ENCODE results near the gene GRK1. TPM values are rescaled to one million over a fixed set of nuclear protein-coding genes. Genes with fewer than 3 reads are reported as not detected.

GRK1 gene
- total RNA-seq, 4 donors from 2014 or later = 0.88 to 1.7 TPM; not detected in 2

DNA sequence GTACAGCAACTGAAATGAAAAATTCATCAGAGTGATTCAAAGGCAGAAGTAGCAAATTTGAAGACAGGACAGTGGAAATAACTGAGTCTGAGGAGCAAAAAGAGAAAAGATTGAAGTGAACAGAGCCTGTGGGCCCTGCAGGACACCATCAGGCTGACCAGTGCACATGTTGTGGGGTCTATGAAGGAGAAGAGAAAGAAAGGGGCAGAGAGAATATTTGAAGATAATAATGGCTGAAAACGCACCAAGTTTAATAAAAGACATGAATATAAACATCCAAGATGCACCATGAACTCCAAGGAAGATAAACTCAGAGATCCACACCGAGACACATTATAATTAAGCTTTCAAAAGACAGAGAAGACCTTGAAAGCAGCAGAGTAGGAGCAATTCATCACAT lies 24.5 kb upstream of the GRK1 start:
- Histone ChIP-seq H3K4me1 (peaks cover 0 to 10% (median 0%) of the 10 kb centered on the region in 4 donors), H3K27ac (no peak overlapping the region), H3K4me3 (no peak overlapping the region), H3K36me3 (peaks cover 0 to 37% (median 3%) of the 10 kb centered on the region in 3 donors), H3K9me3 (no peaks in the 10 kb centered on the region), H3K27me3 (no peaks in the 10 kb centered on the region)
- TF ChIP-seq, protein P1, sequence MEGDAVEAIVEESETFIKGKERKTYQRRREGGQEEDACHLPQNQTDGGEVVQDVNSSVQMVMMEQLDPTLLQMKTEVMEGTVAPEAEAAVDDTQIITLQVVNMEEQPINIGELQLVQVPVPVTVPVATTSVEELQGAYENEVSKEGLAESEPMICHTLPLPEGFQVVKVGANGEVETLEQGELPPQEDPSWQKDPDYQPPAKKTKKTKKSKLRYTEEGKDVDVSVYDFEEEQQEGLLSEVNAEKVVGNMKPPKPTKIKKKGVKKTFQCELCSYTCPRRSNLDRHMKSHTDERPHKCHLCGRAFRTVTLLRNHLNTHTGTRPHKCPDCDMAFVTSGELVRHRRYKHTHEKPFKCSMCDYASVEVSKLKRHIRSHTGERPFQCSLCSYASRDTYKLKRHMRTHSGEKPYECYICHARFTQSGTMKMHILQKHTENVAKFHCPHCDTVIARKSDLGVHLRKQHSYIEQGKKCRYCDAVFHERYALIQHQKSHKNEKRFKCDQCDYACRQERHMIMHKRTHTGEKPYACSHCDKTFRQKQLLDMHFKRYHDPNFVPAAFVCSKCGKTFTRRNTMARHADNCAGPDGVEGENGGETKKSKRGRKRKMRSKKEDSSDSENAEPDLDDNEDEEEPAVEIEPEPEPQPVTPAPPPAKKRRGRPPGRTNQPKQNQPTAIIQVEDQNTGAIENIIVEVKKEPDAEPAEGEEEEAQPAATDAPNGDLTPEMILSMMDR (IDR thresholded peaks at IDR 0.05) = no peak
- TF ChIP-seq POLR2A (IDR thresholded peaks at IDR 0.05) = no peak
- DNase-seq = no peak

DNA sequence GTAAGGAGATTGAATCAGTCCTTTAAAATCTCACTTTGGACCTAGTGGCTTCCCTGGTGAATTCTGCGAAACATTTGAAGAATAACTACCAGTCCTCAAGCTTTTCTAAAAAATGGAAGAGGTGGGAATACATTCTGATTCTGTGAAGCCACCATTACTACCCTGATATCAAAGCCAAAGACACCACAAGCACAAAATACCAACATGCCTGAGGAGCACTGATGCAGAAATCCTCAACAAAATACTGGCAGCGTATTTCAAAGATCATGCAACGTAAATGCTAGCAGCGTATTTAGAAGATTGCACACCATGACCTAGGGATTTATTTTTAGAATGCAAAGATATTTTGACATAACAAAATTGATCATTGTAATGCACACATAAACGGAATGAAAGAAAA lies 23.4 kb upstream of the GRK1 start:
- no peak for DNase-seq
- H3K27me3 ChIP-seq = no peaks in the 10 kb centered on the region
- no peak overlapping the region for H3K27ac ChIP-seq
- peaks cover 0 to 17% (median 0%) of the 10 kb centered on the region in 4 donors for H3K4me1 ChIP-seq
- no peaks in the 10 kb centered on the region for H3K9me3 ChIP-seq
- H3K4me3 ChIP-seq = no peak overlapping the region
- TF ChIP-seq, protein P1 (IDR thresholded peaks at IDR 0.05) = no peak
- no peak for TF ChIP-seq POLR2A (IDR thresholded peaks at IDR 0.05)
- H3K36me3 ChIP-seq = peaks cover 0 to 26% (median 3%) of the 10 kb centered on the region in 3 donors

DNA sequence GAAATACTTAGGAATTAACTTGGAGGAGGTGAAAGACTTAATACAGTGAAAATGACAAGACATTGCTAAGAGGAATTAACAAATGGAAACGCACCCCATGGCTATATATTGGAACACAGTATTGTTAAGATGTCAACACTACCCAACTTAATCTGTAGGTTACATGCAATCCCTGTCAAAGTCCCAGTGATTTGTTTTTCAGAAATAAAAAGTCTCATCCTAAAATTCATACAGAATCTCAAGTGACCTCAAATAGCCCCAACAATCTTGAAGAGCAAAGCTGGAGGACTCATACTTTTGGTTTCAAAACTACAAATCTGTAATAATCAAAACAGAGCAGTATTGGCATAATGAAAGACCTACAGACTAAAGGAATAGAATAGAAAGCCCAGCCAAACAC lies 22.2 kb upstream of the GRK1 start:
- Histone ChIP-seq H3K4me3 (no peak overlapping the region), H3K36me3 (peaks cover 0 to 16% (median 3%) of the 10 kb centered on the region in 3 donors), H3K9me3 (no peaks in the 10 kb centered on the region), H3K4me1 (peaks cover 0 to 17% (median 0%) of the 10 kb centered on the region in 4 donors), H3K27me3 (no peaks in the 10 kb centered on the region), H3K27ac (no peak overlapping the region)
- DNase-seq = no peak
- no peak for TF ChIP-seq POLR2A (IDR thresholded peaks at IDR 0.05)
- TF ChIP-seq, protein P1 (IDR thresholded peaks at IDR 0.05) = no peak

DNA sequence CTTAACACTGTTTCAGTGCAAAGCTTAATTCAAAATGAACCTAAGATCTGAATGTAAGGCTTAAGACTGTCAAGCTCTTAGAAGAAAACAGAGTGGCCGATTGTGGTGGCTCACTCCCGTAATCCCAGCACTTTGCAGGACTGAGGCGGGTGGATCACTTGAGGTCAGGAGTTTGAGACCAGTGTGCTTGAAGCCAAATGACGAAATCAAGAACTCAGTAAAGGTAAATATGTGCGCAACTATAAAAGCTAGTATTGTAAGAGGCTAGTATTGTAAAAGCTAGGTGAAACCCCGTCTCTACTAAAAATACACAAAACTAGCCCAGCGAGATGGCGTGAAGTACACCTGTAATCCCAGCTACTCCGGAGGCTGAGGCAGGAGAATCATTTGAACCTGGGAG lies 21.7 kb upstream of the GRK1 start:
- TF ChIP-seq, protein P1 (IDR thresholded peaks at IDR 0.05) = no peak
- TF ChIP-seq POLR2A (IDR thresholded peaks at IDR 0.05) = no peak
- no peak overlapping the region for H3K4me3 ChIP-seq
- DNase-seq = peak in 2 of 3 donors; percentile 0 to 11
- H3K4me1 ChIP-seq = peaks cover 0 to 17% (median 0%) of the 10 kb centered on the region in 4 donors
- no peaks in the 10 kb centered on the region for H3K27me3 ChIP-seq
- peaks cover 0 to 11% (median 3%) of the 10 kb centered on the region in 3 donors for H3K36me3 ChIP-seq
- no peak overlapping the region for H3K27ac ChIP-seq
- H3K9me3 ChIP-seq = no peaks in the 10 kb centered on the region

DNA sequence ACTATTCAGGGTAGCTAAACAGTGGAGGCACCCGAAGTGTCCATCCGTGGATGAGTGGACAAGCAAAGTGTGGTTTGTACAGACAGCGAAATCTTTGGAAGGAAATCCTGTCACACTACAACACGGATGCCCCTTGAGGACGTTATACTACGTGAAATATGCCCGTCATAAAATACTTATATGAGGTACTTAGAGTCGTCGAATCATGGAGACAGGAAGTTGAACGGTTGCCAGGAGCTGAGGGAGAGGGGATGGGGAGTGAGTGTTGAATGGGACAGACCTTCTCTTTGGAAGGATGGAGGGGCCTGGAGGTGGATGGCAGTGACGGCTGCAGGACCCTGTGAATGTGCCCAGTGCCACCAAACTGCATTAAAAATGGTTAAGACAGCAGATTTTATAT lies 20.6 kb upstream of the GRK1 start:
- Histone ChIP-seq H3K9me3 (no peaks in the 10 kb centered on the region), H3K27me3 (no peaks in the 10 kb centered on the region), H3K4me1 (peaks cover 0 to 17% (median 0%) of the 10 kb centered on the region in 4 donors), H3K27ac (no peak overlapping the region), H3K4me3 (no peak overlapping the region), H3K36me3 (peaks cover 0 to 5% (median 0%) of the 10 kb centered on the region in 3 donors)
- TF ChIP-seq, protein P1 (IDR thresholded peaks at IDR 0.05) = no peak
- TF ChIP-seq POLR2A (IDR thresholded peaks at IDR 0.05) = no peak
- peak in 2 of 3 donors; percentile 24 to 47 for DNase-seq

DNA sequence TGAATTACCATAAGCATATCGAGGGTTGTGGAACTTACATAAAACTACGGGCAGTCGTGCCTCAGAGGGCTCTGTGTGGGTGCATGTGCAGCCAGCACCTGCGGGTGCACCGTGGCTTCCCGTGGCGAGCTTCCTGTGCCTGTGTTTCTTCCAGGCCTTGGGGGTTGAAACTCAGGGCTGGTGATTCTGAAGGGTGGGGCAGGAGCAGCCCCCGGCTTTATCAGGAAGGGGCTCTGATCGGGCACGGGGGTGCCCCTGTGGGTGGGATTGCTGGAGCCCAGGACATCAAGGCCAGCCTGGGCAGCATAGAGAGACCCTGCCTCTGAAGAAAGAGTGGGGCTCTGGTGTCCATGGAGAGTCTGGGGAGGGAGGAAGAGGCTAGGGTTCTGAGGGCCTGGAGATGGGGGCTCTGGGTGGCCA lies 20.1 kb upstream of the GRK1 start:
- no peaks in the 10 kb centered on the region for H3K9me3 ChIP-seq
- H3K27ac ChIP-seq = peak overlapping the region in 2 of 4 donors; percentile 67 to 77
- H3K36me3 ChIP-seq = no peaks in the 10 kb centered on the region
- no peaks in the 10 kb centered on the region for H3K27me3 ChIP-seq
- TF ChIP-seq, protein P1 (IDR thresholded peaks at IDR 0.05) = no peak
- no peak for TF ChIP-seq POLR2A (IDR thresholded peaks at IDR 0.05)
- DNase-seq = peak in 2 of 3 donors; percentile 36 to 44
- H3K4me1 ChIP-seq = peaks cover 0 to 17% (median 0%) of the 10 kb centered on the region in 4 donors
- no peak overlapping the region for H3K4me3 ChIP-seq

Measured in Peyer's patch (tissue), 4 donors.